ENCODE results near the gene IGFBP3. TPM values are rescaled to one million over a fixed set of nuclear protein-coding genes. Genes with fewer than 3 reads are reported as not detected.

Gene IGFBP3
- total and polyA plus RNA-seq, 2 donors (not counting 1 experiment from before 2014, with no cell fraction given): 8.9 to 227 TPM

- no peak overlapping the region for H3K9ac ChIP-seq (ENCODE audit: insufficient read depth, low read length)
- H3K27me3 ChIP-seq (ENCODE audit: control insufficient read depth, insufficient read depth, low read length): no peaks in the 10 kb centered on the region
- H3K9me3 ChIP-seq (ENCODE audit: control insufficient read depth, insufficient read depth, low read depth, low read length): no peaks in the 10 kb centered on the region
- DNase-seq (ENCODE audit: low read depth in 2 of 2): no peak
- no peak overlapping the region for H2AFZ ChIP-seq (ENCODE audit: low read length)
- H3K4me1 ChIP-seq (ENCODE audit: control insufficient read depth, extremely low read depth, insufficient read depth, low read length): peaks cover 4% of the 10 kb centered on the region
- no peak overlapping the region for H3K27ac ChIP-seq (ENCODE audit: insufficient read depth, low read length)
- H4K20me1 ChIP-seq (ENCODE audit: control insufficient read depth, extremely low read depth, insufficient read depth, low read length): no peaks in the 10 kb centered on the region
- no peak overlapping the region for H3K4me2 ChIP-seq (ENCODE audit: extremely low read depth, insufficient read depth, low read length)
- no peaks in the 10 kb centered on the region for H3K79me2 ChIP-seq (ENCODE audit: control insufficient read depth, insufficient read depth, low read length)
- H3K36me3 ChIP-seq (ENCODE audit: control insufficient read depth, insufficient read depth, low read length): no peaks in the 10 kb centered on the region
- no peak overlapping the region for H3K4me3 ChIP-seq (replicated peaks in 1 of 4; ENCODE audit: control extremely low read depth in 1 of 4, insufficient read depth in 1 of 4, low read depth in 3 of 4, low read length in 4 of 4)
- no peak for TF ChIP-seq EZH2 (IDR thresholded peaks at IDR 0.05; ENCODE audit: low read length, missing control alignments)
- no peak for TF ChIP-seq CTCF (conservative IDR thresholded peaks at IDR 0.05 in 1 of 2, IDR thresholded peaks at IDR 0.05 in 1 of 2; ENCODE audit: low read depth in 1 of 2, low read length in 2 of 2)
Measured at GRCh38 chr7:45876519-45876918, 44.6 kb downstream of the IGFBP3 start.

GRCh38 chr7:45874408-45875131, 46.5 kb downstream of the IGFBP3 start:
- DNase-seq (ENCODE audit: low read depth in 2 of 2): peak; percentile 63 to 94
- Histone ChIP-seq H3K27me3 (ENCODE audit: control insufficient read depth, insufficient read depth, low read length) (no peaks in the 10 kb centered on the region), H3K4me3 (replicated peaks in 1 of 4; ENCODE audit: control extremely low read depth in 1 of 4, insufficient read depth in 1 of 4, low read depth in 3 of 4, low read length in 4 of 4) (no peak overlapping the region), H3K4me1 (ENCODE audit: control insufficient read depth, extremely low read depth, insufficient read depth, low read length) (peaks cover 4% of the 10 kb centered on the region), H3K9ac (ENCODE audit: insufficient read depth, low read length) (no peak overlapping the region), H2AFZ (ENCODE audit: low read length) (peak overlapping the region; percentile 31), H3K4me2 (ENCODE audit: extremely low read depth, insufficient read depth, low read length) (no peak overlapping the region), H3K27ac (ENCODE audit: insufficient read depth, low read length) (peak overlapping the region; percentile 34), H3K79me2 (ENCODE audit: control insufficient read depth, insufficient read depth, low read length) (no peaks in the 10 kb centered on the region), H3K9me3 (ENCODE audit: control insufficient read depth, insufficient read depth, low read depth, low read length) (no peaks in the 10 kb centered on the region), H3K36me3 (ENCODE audit: control insufficient read depth, insufficient read depth, low read length) (no peaks in the 10 kb centered on the region), H4K20me1 (ENCODE audit: control insufficient read depth, extremely low read depth, insufficient read depth, low read length) (no peaks in the 10 kb centered on the region)
- TF ChIP-seq CTCF (conservative IDR thresholded peaks at IDR 0.05 in 1 of 2, IDR thresholded peaks at IDR 0.05 in 1 of 2; ENCODE audit: low read depth in 1 of 2, low read length in 2 of 2) (no peak), EZH2 (IDR thresholded peaks at IDR 0.05; ENCODE audit: low read length, missing control alignments) (no peak)

GRCh38 chr7:45873355-45873754, 47.7 kb downstream of the IGFBP3 start:
- no peak overlapping the region for H3K27ac ChIP-seq (ENCODE audit: insufficient read depth, low read length)
- no peak for DNase-seq (ENCODE audit: low read depth in 2 of 2)
- TF ChIP-seq CTCF (conservative IDR thresholded peaks at IDR 0.05 in 1 of 2, IDR thresholded peaks at IDR 0.05 in 1 of 2; ENCODE audit: low read depth in 1 of 2, low read length in 2 of 2): no peak
- TF ChIP-seq EZH2 (IDR thresholded peaks at IDR 0.05; ENCODE audit: low read length, missing control alignments): no peak

More at GRCh38 chr7:45873355-45873754, 47.7 kb downstream of the IGFBP3 start:
- Histone ChIP-seq H3K4me2 (ENCODE audit: extremely low read depth, insufficient read depth, low read length) (no peak overlapping the region), H3K9me3 (ENCODE audit: control insufficient read depth, insufficient read depth, low read depth, low read length) (no peaks in the 10 kb centered on the region), H3K9ac (ENCODE audit: insufficient read depth, low read length) (no peak overlapping the region), H4K20me1 (ENCODE audit: control insufficient read depth, extremely low read depth, insufficient read depth, low read length) (no peaks in the 10 kb centered on the region), H3K36me3 (ENCODE audit: control insufficient read depth, insufficient read depth, low read length) (no peaks in the 10 kb centered on the region), H3K4me1 (ENCODE audit: control insufficient read depth, extremely low read depth, insufficient read depth, low read length) (peaks cover 4% of the 10 kb centered on the region), H3K4me3 (replicated peaks in 1 of 4; ENCODE audit: control extremely low read depth in 1 of 4, insufficient read depth in 1 of 4, low read depth in 3 of 4, low read length in 4 of 4) (no peak overlapping the region), H3K79me2 (ENCODE audit: control insufficient read depth, insufficient read depth, low read length) (no peaks in the 10 kb centered on the region), H2AFZ (ENCODE audit: low read length) (no peak overlapping the region), H3K27me3 (ENCODE audit: control insufficient read depth, insufficient read depth, low read length) (no peaks in the 10 kb centered on the region)
